Left colon (tissue), 2 donors: ENCODE measurements around the gene ARPC1A. TPM values are rescaled to one million over a fixed set of nuclear protein-coding genes. Genes with fewer than 3 reads are reported as not detected.
A peak's percentile ranks its signal among the peaks of the same experiment; 100 is the strongest.
"Not testable (repeated sequence)": the region's sequence is repeated elsewhere in the genome, so short reads cannot be mapped to it uniquely, and the experiment has no call there.

Experiments
- ATAC-seq: fragments of 200-7000 bp; cut with Tn5 transposase; one replicate; pipeline ENCODE4 v1.9.1; 2020; ENCODE audit warnings: mild to moderate bottlenecking, moderate library complexity
- DNase-seq, 2 donors: peaks; one replicate each; pipeline ENCODE4 v3.0.0-alpha.2; 2020
- intact Hi-C, 2 donors: fragments of 100-400 bp; cut with DNase I in 1 of 2; cut with micrococcal nuclease in 1 of 2; formaldehyde crosslinking; loops; one replicate each; pipeline versions ENCODE4 v1.11.2 to v1.14.0; 2022; cut with DNase I, micrococcal nuclease
- total RNA-seq, 2 donors: library from RNA; stranded (reverse); fragmentation: NEBNext Ultra II Directional; extraction: Animal tissue kit (Norgen Biotek cat#: 25700); gene quantifications; one replicate each; pipeline ENCODE4 v1.2.1, GENCODE V29; 2021
- donor health status: DM: no; HTN: no; CAD: no.
- donor health status: DM: yes; HTN: yes; CAD: no.

The ARPC1A gene
- total RNA-seq, 2 donors from 2014 or later, result 160 to 186 TPM

GRCh38 chr7:99359465-99360154, 33.9 kb downstream of the ARPC1A start:
- DNase-seq (no peak), ATAC-seq (no peak)
- intact Hi-C loops, result loop anchor here in 1 of 2 donors (10.0 kb wide), 1 partner anchor 55 kb away; no protein-coding TSS in a partner anchor

GRCh38 chr7:99362801-99363200, 37.1 kb downstream of the ARPC1A start:
- intact Hi-C loops, result loop anchor here in 1 of 2 donors (10.0 kb wide), 1 partner anchor 52 kb away; no protein-coding TSS in a partner anchor
- no peak for ATAC-seq
- DNase-seq, result no peak

GRCh38 chr7:99363286-99363685, 37.6 kb downstream of the ARPC1A start:
- DNase-seq (no peak), ATAC-seq (no peak)
- intact Hi-C loops, result loop anchor here in 1 of 2 donors (10.0 kb wide), 1 partner anchor 52 kb away; no protein-coding TSS in a partner anchor

GRCh38 chr7:99365318-99366141, 39.8 kb downstream of the ARPC1A start:
- DNase-seq (peak; percentile 83 to 84), ATAC-seq (peak; percentile 95)
- intact Hi-C loops, result loop anchor here in 1 of 2 donors (10.0 kb wide), 1 partner anchor 49 kb away; no protein-coding TSS in a partner anchor

DNA sequence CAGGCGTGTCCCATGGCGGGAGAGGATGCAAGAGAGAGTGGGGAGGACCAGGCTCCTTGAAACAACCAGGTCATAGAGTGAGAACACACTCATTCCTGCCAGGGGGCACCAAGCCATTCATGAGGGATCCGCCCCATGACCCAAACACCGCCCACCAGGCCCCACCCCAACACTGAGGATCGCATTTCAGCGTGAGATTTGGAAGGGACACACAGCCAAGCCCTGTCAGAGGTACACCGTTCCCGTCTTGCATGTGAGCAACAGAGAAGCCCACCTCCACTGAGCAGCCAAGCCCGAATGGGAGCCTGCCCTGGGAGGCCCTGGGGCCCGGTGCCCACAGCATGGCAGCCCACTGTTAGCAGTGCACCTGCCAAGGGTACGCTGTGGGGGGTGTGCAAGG, 40.9 kb downstream of the ARPC1A start:
- intact Hi-C loops, result loop anchor here in 1 of 2 donors (10.0 kb wide), 1 partner anchor 48 kb away; no protein-coding TSS in a partner anchor
- ATAC-seq (no peak), DNase-seq (no peak)

- DNase-seq, result no peak
- intact Hi-C loops, result loop anchor here in 1 of 2 donors (10.0 kb wide), 1 partner anchor 46 kb away; no protein-coding TSS in a partner anchor
- no peak for ATAC-seq
Observed at GRCh38 chr7:99368750-99369389, 43.2 kb downstream of the ARPC1A start.

DNA sequence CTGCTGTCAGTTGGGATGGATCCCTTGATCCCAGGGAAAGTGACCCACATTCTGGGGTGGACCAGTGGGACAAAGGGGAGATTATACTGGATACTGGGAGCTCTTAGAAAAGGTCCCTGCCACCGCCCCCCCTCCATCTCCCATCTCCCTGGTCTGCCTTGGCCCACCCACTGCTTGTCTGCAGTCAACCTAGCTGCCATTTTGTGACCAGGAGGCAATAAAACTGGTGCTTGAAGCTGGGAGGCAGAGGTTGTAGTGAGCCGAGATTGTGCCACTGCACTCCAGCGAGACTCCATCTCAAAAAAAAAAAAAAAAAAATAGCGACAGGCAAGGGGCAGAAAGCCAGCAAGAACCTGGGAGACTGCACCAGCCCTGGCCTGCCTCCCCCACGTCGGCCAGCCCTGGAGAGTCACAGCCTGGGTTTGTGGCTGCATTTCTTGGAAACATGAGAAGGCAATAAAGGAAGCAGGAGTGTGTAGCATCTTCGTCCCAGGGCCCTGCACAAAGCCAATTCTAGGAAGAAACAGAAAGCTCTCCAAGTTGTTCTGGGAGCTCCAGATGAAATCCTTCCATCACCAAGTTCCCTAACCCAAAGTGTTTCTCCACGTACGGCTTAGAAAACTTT, 44.2 kb downstream of the ARPC1A start:
- DNase-seq (no peak), ATAC-seq (no peak)
- intact Hi-C loops, result loop anchor here in 1 of 2 donors (10.0 kb wide), 1 partner anchor 45 kb away; no protein-coding TSS in a partner anchor

GRCh38 chr7:99371376-99371920, 45.8 kb downstream of the ARPC1A start:
- DNase-seq, result no peak
- no peak for ATAC-seq
- intact Hi-C loops, result no loop called here

GRCh38 chr7:99372275-99373090, 46.8 kb downstream of the ARPC1A start:
- intact Hi-C loops, result no loop called here
- DNase-seq (peak; percentile 42 to 59), ATAC-seq (no peak)

- ATAC-seq (no peak), DNase-seq (no peak)
- intact Hi-C loops, result no loop called here
Observed at GRCh38 chr7:99373091-99374066, 47.7 kb downstream of the ARPC1A start.

DNA sequence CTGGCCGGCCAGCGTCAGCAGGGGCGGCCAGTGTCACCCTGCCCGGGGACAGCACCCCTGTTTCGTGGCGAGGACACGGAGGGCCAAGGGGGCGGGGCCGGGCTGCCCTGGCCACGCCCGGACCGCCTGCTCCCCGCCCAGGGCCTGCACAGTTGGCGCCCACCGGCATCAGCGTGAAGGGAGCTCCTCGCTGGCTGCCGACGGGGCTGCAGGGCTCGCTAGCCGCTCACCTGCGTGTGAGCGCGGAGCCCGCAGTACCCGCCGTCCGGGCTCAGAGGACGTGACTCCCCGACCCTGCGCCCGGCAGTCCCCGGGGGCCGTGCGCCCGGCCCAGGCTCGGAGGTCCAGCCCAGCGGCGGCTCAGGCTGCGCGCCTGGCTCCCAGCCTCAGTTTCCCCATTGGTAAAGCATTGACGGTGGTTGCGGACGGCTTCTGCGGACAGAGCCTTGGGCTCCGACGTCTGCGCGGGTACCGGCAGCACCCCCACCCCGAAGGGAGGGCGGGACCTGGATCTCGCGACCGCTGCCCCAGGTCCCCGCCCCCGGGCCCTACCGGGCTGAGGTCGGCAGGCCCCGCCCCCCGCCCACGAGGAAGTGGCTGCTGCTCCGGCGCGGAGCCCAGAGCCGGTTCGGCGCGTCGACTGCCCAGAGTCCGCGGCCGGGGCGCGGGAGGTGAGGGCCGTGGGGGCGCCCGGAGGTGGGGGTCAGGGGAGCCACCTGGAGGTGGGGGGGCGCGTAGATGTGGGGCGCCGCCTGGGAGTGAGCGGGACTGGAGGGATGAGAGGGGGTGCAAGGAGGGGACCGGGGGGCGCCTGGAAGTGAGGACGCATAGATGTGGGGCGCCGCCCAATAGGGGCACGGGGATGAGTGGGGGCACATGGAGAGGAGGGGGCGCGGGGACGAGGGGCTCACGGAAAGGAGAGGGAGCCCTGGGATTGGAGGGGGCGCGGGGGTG, 48.7 kb downstream of the ARPC1A start, which contains the start of gene ARPC1B:
Gene ARPC1B, plus strand, starts transcription at position 620 of the 954 bp plus-strand sequence. CDS start 10,985 bp downstream, outside the sequence.
- intact Hi-C loops, result no loop called here
- peak; percentile 89 to 90 for DNase-seq
- ATAC-seq, result peak; percentile 66

GRCh38 chr7:99375070-99375807, 49.5 kb downstream of the ARPC1A start:
- intact Hi-C loops, result no loop called here
- DNase-seq (peak; percentile 85 to 86), ATAC-seq (peak; percentile 78)

GRCh38 chr7:99379043-99379577, 53.4 kb downstream of the ARPC1A start:
- intact Hi-C loops, result no loop called here

GRCh38 chr7:99379693-99380031, 54.0 kb downstream of the ARPC1A start:
- DNase-seq, intact Hi-C loops, ATAC-seq: not testable (repeated sequence)

More at GRCh38 chr7:99379043-99379577, 53.4 kb downstream of the ARPC1A start:
- DNase-seq, result peak in 1 of 2 donors; percentile 64
- ATAC-seq, result no peak
